ENCODE measurements around the gene ANXA10.
"Not testable (repeated sequence)": the region's sequence is repeated elsewhere in the genome, so short reads cannot be mapped to it uniquely, and the experiment has no call there.

ANXA10 gene

GRCh38 chr4:168096407-168096784, 4.1 kb downstream of the ANXA10 start:
- no peak for TF ChIP-seq POLR2A (IDR thresholded peaks at IDR 0.05; ENCODE audit: low read depth, low read length)
- no peak for DNase-seq (ENCODE audit: insufficient read length, low spot score)
- FAIRE-seq = no peak

GRCh38 chr4:168097161-168097560, 4.8 kb downstream of the ANXA10 start:
- DNase-seq (ENCODE audit: insufficient read length, low spot score) = no peak
- no peak for TF ChIP-seq POLR2A (IDR thresholded peaks at IDR 0.05; ENCODE audit: low read depth, low read length)
- no peak for FAIRE-seq

GRCh38 chr4:168098248-168098717, 5.9 kb downstream of the ANXA10 start:
- TF ChIP-seq POLR2A (IDR thresholded peaks at IDR 0.05; ENCODE audit: low read depth, low read length) = no peak
- DNase-seq (ENCODE audit: insufficient read length, low spot score) (no peak), FAIRE-seq (no peak)

GRCh38 chr4:168099195-168099594, 6.9 kb downstream of the ANXA10 start:
- FAIRE-seq = no peak
- no peak for TF ChIP-seq POLR2A (IDR thresholded peaks at IDR 0.05; ENCODE audit: low read depth, low read length)
- DNase-seq (ENCODE audit: insufficient read length, low spot score) = no peak

- no peak for DNase-seq (ENCODE audit: insufficient read length, low spot score)
- no peak for FAIRE-seq
- no peak for TF ChIP-seq POLR2A (IDR thresholded peaks at IDR 0.05; ENCODE audit: low read depth, low read length)
Observed at GRCh38 chr4:168101026-168101425, 8.7 kb downstream of the ANXA10 start.

- TF ChIP-seq POLR2A (IDR thresholded peaks at IDR 0.05; ENCODE audit: low read depth, low read length) = no peak
- FAIRE-seq = no peak
Observed at GRCh38 chr4:168102403-168102802, 10.1 kb downstream of the ANXA10 start.

GRCh38 chr4:168109527-168109926, 17.2 kb downstream of the ANXA10 start:
- no peak for FAIRE-seq

More at GRCh38 chr4:168102403-168102802, 10.1 kb downstream of the ANXA10 start:
- DNase-seq (ENCODE audit: insufficient read length, low spot score) = no peak

GRCh38 chr4:168113059-168113458, 20.7 kb downstream of the ANXA10 start:
- FAIRE-seq; DNase-seq (ENCODE audit: insufficient read length, low spot score): not testable (repeated sequence)

More at GRCh38 chr4:168109527-168109926, 17.2 kb downstream of the ANXA10 start:
- DNase-seq (ENCODE audit: insufficient read length, low spot score) = no peak
- TF ChIP-seq POLR2A (IDR thresholded peaks at IDR 0.05; ENCODE audit: low read depth, low read length) = no peak

- no peak for TF ChIP-seq POLR2A (IDR thresholded peaks at IDR 0.05; ENCODE audit: low read depth, low read length)
- FAIRE-seq = no peak
- DNase-seq (ENCODE audit: insufficient read length, low spot score) = no peak
Observed at GRCh38 chr4:168118116-168118655, 25.8 kb downstream of the ANXA10 start.

- FAIRE-seq (no peak), DNase-seq (ENCODE audit: insufficient read length, low spot score) (no peak)
- TF ChIP-seq POLR2A (IDR thresholded peaks at IDR 0.05; ENCODE audit: low read depth, low read length) = no peak
Observed at GRCh38 chr4:168119100-168119499, 26.8 kb downstream of the ANXA10 start.

GRCh38 chr4:168119890-168120289, 27.6 kb downstream of the ANXA10 start:
- no peak for TF ChIP-seq POLR2A (IDR thresholded peaks at IDR 0.05; ENCODE audit: low read depth, low read length)
- DNase-seq (ENCODE audit: insufficient read length, low spot score) (no peak), FAIRE-seq (no peak)

GRCh38 chr4:168120811-168121210, 28.5 kb downstream of the ANXA10 start:
- TF ChIP-seq POLR2A (IDR thresholded peaks at IDR 0.05; ENCODE audit: low read depth, low read length) = no peak
- FAIRE-seq (no peak), DNase-seq (ENCODE audit: insufficient read length, low spot score) (no peak)

GRCh38 chr4:168124008-168124641, 31.8 kb downstream of the ANXA10 start:
- no peak for TF ChIP-seq POLR2A (IDR thresholded peaks at IDR 0.05; ENCODE audit: low read depth, low read length)
- peak; percentile 43 for FAIRE-seq
- DNase-seq (ENCODE audit: insufficient read length, low spot score) = peak; percentile 1

- FAIRE-seq (no peak), DNase-seq (ENCODE audit: insufficient read length, low spot score) (no peak)
- no peak for TF ChIP-seq POLR2A (IDR thresholded peaks at IDR 0.05; ENCODE audit: low read depth, low read length)
Observed at GRCh38 chr4:168126952-168127351, 34.6 kb downstream of the ANXA10 start.

GRCh38 chr4:168128601-168129000, 36.3 kb downstream of the ANXA10 start:
- DNase-seq (ENCODE audit: insufficient read length, low spot score) (no peak), FAIRE-seq (no peak)
- TF ChIP-seq POLR2A (IDR thresholded peaks at IDR 0.05; ENCODE audit: low read depth, low read length) = no peak
